HEK293T (cell line): ENCODE data around the gene THOC1.

Source experiments
- CTCF ChIA-PET: fragments of 350-600 bp; formaldehyde crosslinking; extraction: SDS; loops from one replicate; lab custom pipeline; 2021; ENCODE audit warnings: antibody characterized with exemption, inconsistent platforms; lab: Yijun Ruan, JAX
- POLR2A ChIA-PET: fragments of 350-600 bp; formaldehyde crosslinking; extraction: SDS; loops from one replicate; lab custom pipeline; 2020; ENCODE audit warnings: antibody characterized with exemption, inconsistent platforms; lab: Yijun Ruan, JAX
- DNase-seq: peaks from one replicate; pipeline ENCODE4 v3.0.0; 2012; ENCODE audit warnings: mixed read lengths; ENCODE audit errors: extremely low spot score
- ARNT ChIP-seq: fragments of 450-650 bp; IDR thresholded peaks from 2 replicates; pipeline ENCODE4 v1.6.1; 2017; ENCODE audit warnings: mild to moderate bottlenecking
- BHLHE40 ChIP-seq: fragments of 450-650 bp; IDR thresholded peaks from 2 replicates; pipeline ENCODE4 v1.6.1; 2016; ENCODE audit warnings: mild to moderate bottlenecking, moderate library complexity, borderline replicate concordance
- CTBP1 ChIP-seq: fragments of 450-650 bp; IDR thresholded peaks from 2 replicates; pipeline ENCODE4 v1.6.1; 2016; ENCODE audit warnings: borderline replicate concordance
- ELF4 ChIP-seq: fragments of 450-650 bp; IDR thresholded peaks from 2 replicates; pipeline ENCODE4 v1.6.1; 2017; ENCODE audit warnings: antibody characterized with exemption
- FOXA1 ChIP-seq: fragments of 450-650 bp; IDR thresholded peaks from 2 replicates; pipeline ENCODE4 v1.6.1; 2016; ENCODE audit warnings: mild to moderate bottlenecking
- FOXK2 ChIP-seq: fragments of 450-650 bp; IDR thresholded peaks from 2 replicates; pipeline ENCODE4 v1.6.1; 2016; ENCODE audit warnings: mild to moderate bottlenecking
- FOXM1 ChIP-seq: fragments of 450-650 bp; IDR thresholded peaks from 2 replicates; pipeline ENCODE4 v1.6.1; 2017; ENCODE audit warnings: mild to moderate bottlenecking, borderline replicate concordance
- HDGF ChIP-seq: fragments of 450-650 bp; IDR thresholded peaks from 2 replicates; pipeline ENCODE4 v1.6.1; 2017; ENCODE audit warnings: antibody characterized with exemption, borderline replicate concordance
- L3MBTL2 ChIP-seq: fragments of 450-650 bp; conservative IDR thresholded peaks from 2 replicates; pipeline ENCODE4 v1.6.1; 2016; ENCODE audit warnings: mild to moderate bottlenecking
- LEF1 ChIP-seq: fragments of 450-650 bp; IDR thresholded peaks from 2 replicates; pipeline ENCODE4 v1.6.1; 2017; ENCODE audit warnings: mild to moderate bottlenecking, borderline replicate concordance
- NFRKB ChIP-seq: fragments of 450-650 bp; IDR thresholded peaks from 2 replicates; pipeline ENCODE4 v1.6.1; 2016; ENCODE audit warnings: mild to moderate bottlenecking, moderate library complexity
- PKNOX1 ChIP-seq: fragments of 450-650 bp; IDR thresholded peaks from 2 replicates; pipeline ENCODE4 v1.6.1; 2016
- SP1 ChIP-seq: fragments of 450-650 bp; IDR thresholded peaks from 2 replicates; pipeline ENCODE4 v1.6.1; 2017
- SUZ12 ChIP-seq: fragments of 450-650 bp; IDR thresholded peaks from 2 replicates; pipeline ENCODE4 v1.6.1; 2016; ENCODE audit warnings: mild to moderate bottlenecking
- TARDBP ChIP-seq: fragments of 450-650 bp; IDR thresholded peaks from 2 replicates; pipeline ENCODE4 v1.6.1; 2016
- ZNF384 ChIP-seq: fragments of 450-650 bp; IDR thresholded peaks from 2 replicates; pipeline ENCODE4 v1.6.1; 2016

The THOC1 gene

GRCh38 chr18:220708-221107 lies 47.1 kb downstream of the THOC1 start:
- TF ChIP-seq FOXK2, result no peak
- no peak for TF ChIP-seq NFRKB
- POLR2A ChIA-PET, result no interaction called here
- DNase-seq, result no peak
- CTCF ChIA-PET, result no interaction called here

- no peak for DNase-seq
- CTCF ChIA-PET, result no interaction called here
- TF ChIP-seq L3MBTL2 (no peak), FOXM1 (no peak), ZNF384 (no peak), FOXA1 (no peak), TARDBP (no peak), PKNOX1 (no peak), NFRKB (no peak), HDGF (no peak), FOXK2 (no peak), SP1 (no peak), ARNT (no peak), SUZ12 (no peak), ELF4 (no peak), LEF1 (no peak), CTBP1 (no peak), BHLHE40 (no peak)
- POLR2A ChIA-PET, result no interaction called here
Measured at GRCh38 chr18:217532-218336, 50.1 kb downstream of the THOC1 start.

- TF ChIP-seq ZNF384, result no peak
- TF ChIP-seq HDGF, result no peak
- TF ChIP-seq TARDBP, result no peak
- TF ChIP-seq SP1, result no peak
- TF ChIP-seq NFRKB, result no peak
- TF ChIP-seq ARNT, result no peak
- TF ChIP-seq L3MBTL2, result no peak
- ChIA-PET CTCF (no interaction called here), POLR2A (no interaction called here)
- DNase-seq, result no peak
Measured at GRCh38 chr18:215448-216010, 52.3 kb downstream of the THOC1 start.

GRCh38 chr18:213966-214365 lies 53.9 kb downstream of the THOC1 start:
- CTCF ChIA-PET, result no interaction called here
- TF ChIP-seq BHLHE40 (no peak), SUZ12 (no peak), ARNT (no peak), LEF1 (no peak), PKNOX1 (no peak), FOXM1 (no peak), CTBP1 (no peak), TARDBP (no peak), ELF4 (no peak)
- POLR2A ChIA-PET, result no interaction called here
- DNase-seq, result no peak

GRCh38 chr18:213505-213904 lies 54.3 kb downstream of the THOC1 start:
- ChIA-PET POLR2A (no interaction called here), CTCF (no interaction called here)
- DNase-seq, result no peak
- TF ChIP-seq ZNF384, result no peak

GRCh38 chr18:212780-213179 lies 55.1 kb downstream of the THOC1 start:
- TF ChIP-seq PKNOX1 (no peak), NFRKB (no peak), HDGF (no peak), FOXA1 (no peak), FOXK2 (no peak), L3MBTL2 (no peak), BHLHE40 (no peak), ZNF384 (no peak), SUZ12 (no peak), ARNT (no peak), SP1 (no peak), ELF4 (no peak), FOXM1 (no peak), CTBP1 (no peak), TARDBP (no peak)
- no peak for DNase-seq
- ChIA-PET POLR2A (no interaction called here), CTCF (no interaction called here)

- ChIA-PET CTCF (no interaction called here), POLR2A (no interaction called here)
- TF ChIP-seq SUZ12, result no peak
- no peak for TF ChIP-seq NFRKB
- no peak for TF ChIP-seq BHLHE40
- TF ChIP-seq FOXA1, result no peak
- TF ChIP-seq HDGF, result no peak
- TF ChIP-seq PKNOX1, result no peak
- TF ChIP-seq LEF1, result no peak
- TF ChIP-seq FOXM1, result no peak
- no peak for TF ChIP-seq ELF4
- TF ChIP-seq ARNT, result no peak
- TF ChIP-seq ZNF384, result no peak
- DNase-seq, result no peak
Measured at GRCh38 chr18:211582-211981, 56.3 kb downstream of the THOC1 start.
